WTC11 (cell line): ENCODE results near the gene NLRC5. TPM values are rescaled to one million over a fixed set of nuclear protein-coding genes. Genes with fewer than 3 reads are reported as not detected.

Experiments used
- ATAC-seq: fragments of 200-7000 bp; cut with Tn5 transposase; 2 replicates; pipeline ENCODE4 v1.10.0; 2021; ENCODE audit warnings: mild to moderate bottlenecking, moderate library complexity
- CTCF ChIA-PET: fragments of 300-600 bp; sonication (Branson Sonifier 250); formaldehyde crosslinking; loops from one replicate; lab custom pipeline; 2021; ENCODE audit warnings: antibody characterized with exemption; lab: Charles Lee
- POLR2A ChIA-PET: fragments of 350-600 bp; sonication (Branson Sonifier 250); formaldehyde crosslinking; loops from one replicate; lab custom pipeline; 2021; ENCODE audit warnings: antibody characterized with exemption; lab: Charles Lee
- DNase-seq: peaks from one replicate; pipeline ENCODE4 v3.0.0; 2021; ENCODE audit warnings: low spot score
- H3K27ac Mint-ChIP-seq: 2 replicates; pipeline ENCODE4 v1.8.0; 2021; ENCODE audit warnings: mixed read lengths
- H3K27me3 Mint-ChIP-seq: 2 replicates; pipeline ENCODE4 v1.8.0; 2021; ENCODE audit warnings: low read depth, mild to moderate bottlenecking, moderate library complexity, mixed read lengths
- H3K36me3 Mint-ChIP-seq: 2 replicates; pipeline ENCODE4 v1.8.0; 2021; ENCODE audit warnings: mixed read lengths
- H3K4me1 Mint-ChIP-seq: 2 replicates; pipeline ENCODE4 v1.8.0; 2022; ENCODE audit warnings: mixed read lengths
- H3K4me3 Mint-ChIP-seq: 2 replicates; pipeline ENCODE4 v1.8.0; 2021; ENCODE audit warnings: mild to moderate bottlenecking, moderate library complexity, mixed read lengths
- H3K9me3 Mint-ChIP-seq: 2 replicates; pipeline ENCODE4 v1.8.0; 2021; ENCODE audit warnings: mixed read lengths
- ATF1 ChIP-seq: sonication (generic); formaldehyde crosslinking; IDR thresholded peaks from 2 replicates; pipeline ENCODE4 v1.8.1; 2023; ENCODE audit warnings: mild to moderate bottlenecking, moderate library complexity, missing genetic modification reagents
- CREB1 ChIP-seq: sonication (generic); formaldehyde crosslinking; IDR thresholded peaks from 2 replicates; pipeline ENCODE4 v1.8.0; 2023; ENCODE audit warnings: mild to moderate bottlenecking, missing genetic modification reagents
- CREM ChIP-seq: sonication (generic); formaldehyde crosslinking; IDR thresholded peaks from 2 replicates; pipeline ENCODE4 v1.8.1; 2022; ENCODE audit warnings: mild to moderate bottlenecking, missing genetic modification reagents, moderate library complexity
- ESRRA ChIP-seq: sonication (generic); formaldehyde crosslinking; IDR thresholded peaks from 2 replicates; pipeline ENCODE4 v1.8.1; 2022; ENCODE audit warnings: mild to moderate bottlenecking, missing genetic modification reagents, borderline replicate concordance
- FOXJ3 ChIP-seq: sonication (generic); formaldehyde crosslinking; IDR thresholded peaks from 2 replicates; pipeline ENCODE4 v1.9.0; 2021; ENCODE audit warnings: missing genetic modification reagents, mild to moderate bottlenecking, borderline replicate concordance
- GABPB1 ChIP-seq: sonication (generic); formaldehyde crosslinking; IDR thresholded peaks from 2 replicates; pipeline ENCODE4 v1.8.1; 2023; ENCODE audit warnings: mild to moderate bottlenecking, missing genetic modification reagents
- IRF2 ChIP-seq: sonication (generic); formaldehyde crosslinking; IDR thresholded peaks from 2 replicates; pipeline ENCODE4 v1.8.0; 2022; ENCODE audit warnings: low read depth, missing genetic modification reagents, borderline replicate concordance
- MYBL2 ChIP-seq: sonication (generic); formaldehyde crosslinking; IDR thresholded peaks from 2 replicates; pipeline ENCODE4 v1.8.1; 2023; ENCODE audit warnings: mild to moderate bottlenecking, moderate library complexity, missing genetic modification reagents
- NFE2L1 ChIP-seq: sonication (generic); formaldehyde crosslinking; IDR thresholded peaks from 2 replicates; pipeline ENCODE4 v1.8.1; 2023; ENCODE audit warnings: missing genetic modification reagents
- NR3C1 ChIP-seq: sonication (generic); formaldehyde crosslinking; conservative IDR thresholded peaks from 2 replicates; pipeline ENCODE4 v1.8.1; 2023; ENCODE audit warnings: low read depth, mild to moderate bottlenecking, missing genetic modification reagents
- PRRX2 ChIP-seq: fragments of 250-450 bp; sonication (Bioruptor Pico); IDR thresholded peaks from 2 replicates; pipeline ENCODE4 v1.8.0; 2021; ENCODE audit warnings: mild to moderate bottlenecking
- RELA ChIP-seq: sonication (generic); formaldehyde crosslinking; IDR thresholded peaks from 2 replicates; pipeline ENCODE4 v1.8.1; 2022; ENCODE audit warnings: missing genetic modification reagents, mild to moderate bottlenecking, borderline replicate concordance
- ZBTB21 ChIP-seq: sonication (generic); formaldehyde crosslinking; IDR thresholded peaks from 2 replicates; pipeline ENCODE4 v1.8.1; 2023; ENCODE audit warnings: mild to moderate bottlenecking, missing genetic modification reagents, borderline replicate concordance
- ZNF138 ChIP-seq: sonication (generic); formaldehyde crosslinking; conservative IDR thresholded peaks from 2 replicates; pipeline ENCODE4 v1.8.1; 2022; ENCODE audit warnings: mild to moderate bottlenecking, moderate library complexity, missing genetic modification reagents
- ZNF671 ChIP-seq: fragments of 250-450 bp; sonication (Bioruptor Pico); IDR thresholded peaks from 2 replicates; pipeline ENCODE4 v1.8.0; 2021; ENCODE audit warnings: mild to moderate bottlenecking
- total RNA-seq: library from RNA; stranded (reverse); gene quantifications from 3 replicates; pipeline ENCODE4 v1.2.3, GENCODE V29; 2021
- TF ChIP-seq, protein P1 (sequence below): sonication (generic); formaldehyde crosslinking; IDR thresholded peaks from 2 replicates; pipeline ENCODE4 v1.8.1; 2022; ENCODE audit warnings: low read depth, missing genetic modification reagents, borderline replicate concordance
- TF ChIP-seq, protein P2 (sequence below): sonication (generic); formaldehyde crosslinking; conservative IDR thresholded peaks from 2 replicates; pipeline ENCODE4 v1.8.1; 2022; ENCODE audit warnings: mild to moderate bottlenecking, missing genetic modification reagents
- TF ChIP-seq, protein P3 (sequence below): sonication (generic); formaldehyde crosslinking; IDR thresholded peaks from 2 replicates; pipeline ENCODE4 v1.8.0; 2022; ENCODE audit warnings: mild to moderate bottlenecking, missing genetic modification reagents
- TF ChIP-seq, protein P4 (sequence below): fragments of 250-450 bp; sonication (Bioruptor Pico); IDR thresholded peaks from 2 replicates; pipeline ENCODE4 v1.9.0; 2021; ENCODE audit warnings: moderate library complexity, mild to moderate bottlenecking, inconsistent platforms, borderline replicate concordance
- TF ChIP-seq, protein P5 (sequence below): sonication (generic); formaldehyde crosslinking; IDR thresholded peaks from 2 replicates; pipeline ENCODE4 v1.8.0; 2022; ENCODE audit warnings: mild to moderate bottlenecking, missing genetic modification reagents
- TF ChIP-seq, protein P6 (sequence below): fragments of 250-450 bp; sonication (Bioruptor Pico); IDR thresholded peaks from 2 replicates; pipeline ENCODE4 v1.9.0; 2021; ENCODE audit warnings: mild to moderate bottlenecking
- TF ChIP-seq, protein P7 (sequence below): sonication (generic); formaldehyde crosslinking; IDR thresholded peaks from 2 replicates; pipeline ENCODE4 v1.8.1; 2023; ENCODE audit warnings: mild to moderate bottlenecking, moderate library complexity, missing genetic modification reagents
- TF ChIP-seq, protein P8 (sequence below): sonication (generic); formaldehyde crosslinking; IDR thresholded peaks from 2 replicates; pipeline ENCODE4 v1.8.0; 2022; ENCODE audit warnings: mild to moderate bottlenecking, missing genetic modification reagents
- TF ChIP-seq, protein P9 (sequence below): fragments of 250-450 bp; sonication (Bioruptor Pico); IDR thresholded peaks from 2 replicates; pipeline ENCODE4 v1.9.0; 2021; ENCODE audit warnings: mild to moderate bottlenecking

The NLRC5 gene
- total RNA-seq, 1 experiment from 2014 or later = 2.8 TPM

DNA sequence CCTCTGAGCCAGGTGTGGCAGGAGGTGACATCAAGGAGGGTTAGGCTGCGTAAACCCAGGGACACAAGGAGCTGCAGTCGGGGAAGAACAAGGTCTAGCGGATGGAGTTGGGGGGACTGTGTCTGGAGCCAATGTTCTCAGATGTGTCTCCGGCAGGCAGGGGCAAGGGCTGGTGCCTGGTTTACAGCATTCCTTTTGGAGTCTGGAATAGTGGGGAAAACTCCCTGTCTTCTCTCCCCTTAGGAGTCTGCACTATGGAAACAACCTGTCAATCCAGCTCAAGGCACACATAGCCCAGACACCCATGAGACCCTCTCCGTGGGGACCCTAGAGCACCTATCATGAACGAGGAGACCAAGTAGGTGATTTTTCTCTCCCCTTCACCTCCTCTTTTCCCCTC, 27.5 kb downstream of the NLRC5 start (continued):
- TF ChIP-seq, protein P1, sequence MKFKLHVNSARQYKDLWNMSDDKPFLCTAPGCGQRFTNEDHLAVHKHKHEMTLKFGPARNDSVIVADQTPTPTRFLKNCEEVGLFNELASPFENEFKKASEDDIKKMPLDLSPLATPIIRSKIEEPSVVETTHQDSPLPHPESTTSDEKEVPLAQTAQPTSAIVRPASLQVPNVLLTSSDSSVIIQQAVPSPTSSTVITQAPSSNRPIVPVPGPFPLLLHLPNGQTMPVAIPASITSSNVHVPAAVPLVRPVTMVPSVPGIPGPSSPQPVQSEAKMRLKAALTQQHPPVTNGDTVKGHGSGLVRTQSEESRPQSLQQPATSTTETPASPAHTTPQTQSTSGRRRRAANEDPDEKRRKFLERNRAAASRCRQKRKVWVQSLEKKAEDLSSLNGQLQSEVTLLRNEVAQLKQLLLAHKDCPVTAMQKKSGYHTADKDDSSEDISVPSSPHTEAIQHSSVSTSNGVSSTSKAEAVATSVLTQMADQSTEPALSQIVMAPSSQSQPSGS (CRISPR knock-in tag) = no peak
- TF ChIP-seq GABPB1 (CRISPR knock-in tag) = no peak
- TF ChIP-seq, protein P2, sequence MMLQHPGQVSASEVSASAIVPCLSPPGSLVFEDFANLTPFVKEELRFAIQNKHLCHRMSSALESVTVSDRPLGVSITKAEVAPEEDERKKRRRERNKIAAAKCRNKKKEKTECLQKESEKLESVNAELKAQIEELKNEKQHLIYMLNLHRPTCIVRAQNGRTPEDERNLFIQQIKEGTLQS (CRISPR knock-in tag) = no peak

DNA sequence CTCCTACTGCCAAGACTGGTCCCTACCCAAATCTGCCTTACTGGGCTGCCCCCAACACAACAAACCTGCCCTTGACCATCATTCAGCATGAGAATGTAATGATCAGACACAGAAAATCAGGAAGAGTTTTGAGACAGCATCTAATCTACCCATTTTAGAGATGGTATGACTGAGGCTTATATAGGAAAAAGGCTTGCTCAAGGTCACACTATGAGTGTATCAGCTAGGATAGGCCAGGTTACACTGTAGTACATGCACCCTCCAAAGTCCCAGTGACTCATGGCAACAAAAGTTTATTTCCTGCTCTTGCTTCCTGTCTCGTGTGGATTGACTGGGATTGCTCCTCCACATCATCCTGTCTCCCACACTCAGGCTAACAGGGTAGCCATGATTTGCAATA, 27.9 kb downstream of the NLRC5 start:
- Mint-ChIP-seq H3K9me3 (0 out of 2 replicates have a peak, but pooled peaks cover 4% of the 10 kb centered on the region), H3K36me3 (no peaks in the 10 kb centered on the region), H3K27ac (no peak overlapping the region), H3K27me3 (no peaks in the 10 kb centered on the region), H3K4me3 (no peak overlapping the region), H3K4me1 (peaks cover 4% of the 10 kb centered on the region)
- ChIA-PET POLR2A (no interaction called here), CTCF (no interaction called here)
- ATAC-seq (no peak), DNase-seq (no peak)
- TF ChIP-seq ESRRA (CRISPR knock-in tag) (no peak), IRF2 (CRISPR knock-in tag) (no peak)
- TF ChIP-seq, protein P3, sequence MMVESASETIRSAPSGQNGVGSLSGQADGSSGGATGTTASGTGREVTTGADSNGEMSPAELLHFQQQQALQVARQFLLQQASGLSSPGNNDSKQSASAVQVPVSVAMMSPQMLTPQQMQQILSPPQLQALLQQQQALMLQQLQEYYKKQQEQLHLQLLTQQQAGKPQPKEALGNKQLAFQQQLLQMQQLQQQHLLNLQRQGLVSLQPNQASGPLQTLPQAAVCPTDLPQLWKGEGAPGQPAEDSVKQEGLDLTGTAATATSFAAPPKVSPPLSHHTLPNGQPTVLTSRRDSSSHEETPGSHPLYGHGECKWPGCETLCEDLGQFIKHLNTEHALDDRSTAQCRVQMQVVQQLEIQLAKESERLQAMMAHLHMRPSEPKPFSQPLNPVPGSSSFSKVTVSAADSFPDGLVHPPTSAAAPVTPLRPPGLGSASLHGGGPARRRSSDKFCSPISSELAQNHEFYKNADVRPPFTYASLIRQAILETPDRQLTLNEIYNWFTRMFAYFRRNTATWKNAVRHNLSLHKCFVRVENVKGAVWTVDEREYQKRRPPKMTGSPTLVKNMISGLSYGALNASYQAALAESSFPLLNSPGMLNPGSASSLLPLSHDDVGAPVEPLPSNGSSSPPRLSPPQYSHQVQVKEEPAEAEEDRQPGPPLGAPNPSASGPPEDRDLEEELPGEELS = no peak

DNA sequence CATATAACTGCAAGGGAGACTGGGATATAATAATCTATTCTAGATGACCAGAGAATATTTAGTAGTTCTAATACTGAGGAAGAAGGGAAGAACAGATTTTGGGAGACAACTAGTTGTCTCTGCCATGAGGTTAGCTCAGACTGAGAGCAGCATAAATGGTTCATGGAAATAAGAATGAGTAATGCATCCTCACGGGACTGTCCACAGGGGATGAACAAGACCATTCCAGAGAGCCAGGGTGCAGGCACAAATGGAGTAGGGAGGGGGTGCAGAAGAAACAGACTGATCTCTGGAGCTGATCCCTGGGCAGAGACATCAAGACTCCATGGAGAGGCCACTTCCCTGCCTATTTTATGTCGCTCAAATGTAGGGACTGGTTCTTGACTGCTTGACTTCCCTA, 30.4 kb downstream of the NLRC5 start:
- TF ChIP-seq GABPB1 (CRISPR knock-in tag) (no peak), CREB1 (CRISPR knock-in tag) (no peak), NFE2L1 (CRISPR knock-in tag) (no peak), ATF1 (CRISPR knock-in tag) (no peak), MYBL2 (CRISPR knock-in tag) (no peak), NR3C1 (CRISPR knock-in tag) (no peak), PRRX2 (CRISPR knock-in tag) (no peak), ZBTB21 (no peak), ZNF138 (CRISPR knock-in tag) (no peak), FOXJ3 (CRISPR knock-in tag) (no peak), RELA (no peak), ZNF671 (CRISPR knock-in tag) (no peak), CREM (CRISPR knock-in tag) (no peak)
- TF ChIP-seq, protein P4, sequence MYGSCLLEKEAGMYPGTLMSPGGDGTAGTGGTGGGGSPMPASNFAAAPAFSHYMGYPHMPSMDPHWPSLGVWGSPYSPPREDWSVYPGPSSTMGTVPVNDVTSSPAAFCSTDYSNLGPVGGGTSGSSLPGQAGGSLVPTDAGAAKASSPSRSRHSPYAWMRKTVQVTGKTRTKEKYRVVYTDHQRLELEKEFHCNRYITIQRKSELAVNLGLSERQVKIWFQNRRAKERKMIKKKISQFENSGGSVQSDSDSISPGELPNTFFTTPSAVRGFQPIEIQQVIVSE (CRISPR knock-in tag) = no peak
- TF ChIP-seq, protein P5, sequence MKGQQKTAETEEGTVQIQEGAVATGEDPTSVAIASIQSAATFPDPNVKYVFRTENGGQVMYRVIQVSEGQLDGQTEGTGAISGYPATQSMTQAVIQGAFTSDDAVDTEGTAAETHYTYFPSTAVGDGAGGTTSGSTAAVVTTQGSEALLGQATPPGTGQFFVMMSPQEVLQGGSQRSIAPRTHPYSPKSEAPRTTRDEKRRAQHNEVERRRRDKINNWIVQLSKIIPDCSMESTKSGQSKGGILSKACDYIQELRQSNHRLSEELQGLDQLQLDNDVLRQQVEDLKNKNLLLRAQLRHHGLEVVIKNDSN (CRISPR knock-in tag) = no peak
- TF ChIP-seq, protein P6, sequence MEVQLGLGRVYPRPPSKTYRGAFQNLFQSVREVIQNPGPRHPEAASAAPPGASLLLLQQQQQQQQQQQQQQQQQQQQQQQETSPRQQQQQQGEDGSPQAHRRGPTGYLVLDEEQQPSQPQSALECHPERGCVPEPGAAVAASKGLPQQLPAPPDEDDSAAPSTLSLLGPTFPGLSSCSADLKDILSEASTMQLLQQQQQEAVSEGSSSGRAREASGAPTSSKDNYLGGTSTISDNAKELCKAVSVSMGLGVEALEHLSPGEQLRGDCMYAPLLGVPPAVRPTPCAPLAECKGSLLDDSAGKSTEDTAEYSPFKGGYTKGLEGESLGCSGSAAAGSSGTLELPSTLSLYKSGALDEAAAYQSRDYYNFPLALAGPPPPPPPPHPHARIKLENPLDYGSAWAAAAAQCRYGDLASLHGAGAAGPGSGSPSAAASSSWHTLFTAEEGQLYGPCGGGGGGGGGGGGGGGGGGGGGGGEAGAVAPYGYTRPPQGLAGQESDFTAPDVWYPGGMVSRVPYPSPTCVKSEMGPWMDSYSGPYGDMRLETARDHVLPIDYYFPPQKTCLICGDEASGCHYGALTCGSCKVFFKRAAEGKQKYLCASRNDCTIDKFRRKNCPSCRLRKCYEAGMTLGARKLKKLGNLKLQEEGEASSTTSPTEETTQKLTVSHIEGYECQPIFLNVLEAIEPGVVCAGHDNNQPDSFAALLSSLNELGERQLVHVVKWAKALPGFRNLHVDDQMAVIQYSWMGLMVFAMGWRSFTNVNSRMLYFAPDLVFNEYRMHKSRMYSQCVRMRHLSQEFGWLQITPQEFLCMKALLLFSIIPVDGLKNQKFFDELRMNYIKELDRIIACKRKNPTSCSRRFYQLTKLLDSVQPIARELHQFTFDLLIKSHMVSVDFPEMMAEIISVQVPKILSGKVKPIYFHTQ (CRISPR knock-in tag) = no peak
- TF ChIP-seq, protein P7, sequence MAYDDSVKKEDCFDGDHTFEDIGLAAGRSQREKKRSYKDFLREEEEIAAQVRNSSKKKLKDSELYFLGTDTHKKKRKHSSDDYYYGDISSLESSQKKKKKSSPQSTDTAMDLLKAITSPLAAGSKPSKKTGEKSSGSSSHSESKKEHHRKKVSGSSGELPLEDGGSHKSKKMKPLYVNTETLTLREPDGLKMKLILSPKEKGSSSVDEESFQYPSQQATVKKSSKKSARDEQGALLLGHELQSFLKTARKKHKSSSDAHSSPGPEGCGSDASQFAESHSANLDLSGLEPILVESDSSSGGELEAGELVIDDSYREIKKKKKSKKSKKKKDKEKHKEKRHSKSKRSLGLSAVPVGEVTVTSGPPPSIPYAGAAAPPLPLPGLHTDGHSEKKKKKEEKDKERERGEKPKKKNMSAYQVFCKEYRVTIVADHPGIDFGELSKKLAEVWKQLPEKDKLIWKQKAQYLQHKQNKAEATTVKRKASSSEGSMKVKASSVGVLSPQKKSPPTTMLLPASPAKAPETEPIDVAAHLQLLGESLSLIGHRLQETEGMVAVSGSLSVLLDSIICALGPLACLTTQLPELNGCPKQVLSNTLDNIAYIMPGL (CRISPR knock-in tag) = no peak
- TF ChIP-seq, protein P8, sequence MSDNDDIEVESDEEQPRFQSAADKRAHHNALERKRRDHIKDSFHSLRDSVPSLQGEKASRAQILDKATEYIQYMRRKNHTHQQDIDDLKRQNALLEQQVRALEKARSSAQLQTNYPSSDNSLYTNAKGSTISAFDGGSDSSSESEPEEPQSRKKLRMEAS = no peak
- TF ChIP-seq, protein P9, sequence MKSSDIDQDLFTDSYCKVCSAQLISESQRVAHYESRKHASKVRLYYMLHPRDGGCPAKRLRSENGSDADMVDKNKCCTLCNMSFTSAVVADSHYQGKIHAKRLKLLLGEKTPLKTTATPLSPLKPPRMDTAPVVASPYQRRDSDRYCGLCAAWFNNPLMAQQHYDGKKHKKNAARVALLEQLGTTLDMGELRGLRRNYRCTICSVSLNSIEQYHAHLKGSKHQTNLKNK (CRISPR knock-in tag) = no peak
- Mint-ChIP-seq H3K27me3 (no peaks in the 10 kb centered on the region; the same call in 1 of the 2 replicates), H3K36me3 (no peaks in the 10 kb centered on the region), H3K9me3 (0 out of 2 replicates have a peak, but pooled peaks cover 4% of the 10 kb centered on the region), H3K4me1 (no peaks in the 10 kb centered on the region), H3K4me3 (no peak overlapping the region), H3K27ac (no peak overlapping the region)
- POLR2A ChIA-PET = interaction anchor here (1.0 kb wide), 1 partner anchor 13 kb away, joined by 9 read pairs; no protein-coding TSS in a partner anchor
- ATAC-seq = no peak
- CTCF ChIA-PET = interaction anchor here (1.2 kb wide), 1 partner anchor 56 kb away, joined by 3 read pairs; no protein-coding TSS in a partner anchor
- no peak for DNase-seq
